Nephron (organoid): ENCODE data around the gene CCNY.

Source experiments
- H3K27ac Mint-ChIP-seq, 3 experiments: 2 replicates each; pipeline ENCODE4 v1.8.0; 2020; ENCODE audit warnings: mixed read lengths in 3 of 3, mild to moderate bottlenecking in 2 of 3, moderate library complexity in 1 of 3
- H3K27me3 Mint-ChIP-seq: 2 replicates; pipeline ENCODE4 v1.8.0; 2021; ENCODE audit warnings: low read depth, mild to moderate bottlenecking, moderate library complexity, mixed read lengths
- H3K36me3 Mint-ChIP-seq: 2 replicates; pipeline ENCODE4 v1.8.0; 2020; ENCODE audit warnings: low read depth, mixed read lengths
- H3K4me1 Mint-ChIP-seq: 2 replicates; pipeline ENCODE4 v1.8.0; 2020; ENCODE audit warnings: mixed read lengths
- H3K4me3 Mint-ChIP-seq, 3 experiments: 2 replicates each; pipeline ENCODE4 v1.8.0; 2020; ENCODE audit warnings: mild to moderate bottlenecking in 3 of 3, mixed read lengths in 3 of 3, moderate library complexity in 2 of 3
- H3K9me3 Mint-ChIP-seq: 2 replicates; pipeline ENCODE4 v1.8.0; 2020; ENCODE audit warnings: mixed read lengths
- TF ChIP-seq, protein P1 (sequence below), 3 experiments: fragments of 200-600 bp; sonication (generic); IDR thresholded peaks; one replicate each; pipeline ENCODE4 v1.5.0; 2021; ENCODE audit warnings: antibody characterized with exemption in 3 of 3; ENCODE audit not compliant: unreplicated experiment in 3 of 3

CCNY gene

GRCh38 chr10:35318551-35318950, 17.8 kb upstream of the CCNY start:
- Mint-ChIP-seq H3K9me3 (peaks cover 8% of the 10 kb centered on the region), H3K27me3 (no peaks in the 10 kb centered on the region), H3K4me3 (no peak overlapping the region), H3K36me3 (peaks cover 71% of the 10 kb centered on the region), H3K4me1 (no peaks in the 10 kb centered on the region), H3K27ac (peak overlapping the region in 1 of 3 experiments; percentile 33)
- TF ChIP-seq, protein P1, sequence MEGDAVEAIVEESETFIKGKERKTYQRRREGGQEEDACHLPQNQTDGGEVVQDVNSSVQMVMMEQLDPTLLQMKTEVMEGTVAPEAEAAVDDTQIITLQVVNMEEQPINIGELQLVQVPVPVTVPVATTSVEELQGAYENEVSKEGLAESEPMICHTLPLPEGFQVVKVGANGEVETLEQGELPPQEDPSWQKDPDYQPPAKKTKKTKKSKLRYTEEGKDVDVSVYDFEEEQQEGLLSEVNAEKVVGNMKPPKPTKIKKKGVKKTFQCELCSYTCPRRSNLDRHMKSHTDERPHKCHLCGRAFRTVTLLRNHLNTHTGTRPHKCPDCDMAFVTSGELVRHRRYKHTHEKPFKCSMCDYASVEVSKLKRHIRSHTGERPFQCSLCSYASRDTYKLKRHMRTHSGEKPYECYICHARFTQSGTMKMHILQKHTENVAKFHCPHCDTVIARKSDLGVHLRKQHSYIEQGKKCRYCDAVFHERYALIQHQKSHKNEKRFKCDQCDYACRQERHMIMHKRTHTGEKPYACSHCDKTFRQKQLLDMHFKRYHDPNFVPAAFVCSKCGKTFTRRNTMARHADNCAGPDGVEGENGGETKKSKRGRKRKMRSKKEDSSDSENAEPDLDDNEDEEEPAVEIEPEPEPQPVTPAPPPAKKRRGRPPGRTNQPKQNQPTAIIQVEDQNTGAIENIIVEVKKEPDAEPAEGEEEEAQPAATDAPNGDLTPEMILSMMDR (IDR thresholded peaks at IDR 0.05; ENCODE audit: unreplicated experiment in 3 of 3), result no peak

- H3K4me1 Mint-ChIP-seq, result no peaks in the 10 kb centered on the region
Measured at GRCh38 chr10:35320341-35320740, 16.0 kb upstream of the CCNY start.

GRCh38 chr10:35322636-35323035, 13.7 kb upstream of the CCNY start:
- TF ChIP-seq, protein P1 (IDR thresholded peaks at IDR 0.05; ENCODE audit: unreplicated experiment in 3 of 3), result no peak
- H3K4me3 Mint-ChIP-seq, result no peak overlapping the region
- H3K27ac Mint-ChIP-seq, result no peak overlapping the region
- peaks cover 50% of the 10 kb centered on the region for H3K36me3 Mint-ChIP-seq
- H3K9me3 Mint-ChIP-seq, result peaks cover 5% of the 10 kb centered on the region
- no peaks in the 10 kb centered on the region for H3K4me1 Mint-ChIP-seq
- no peaks in the 10 kb centered on the region for H3K27me3 Mint-ChIP-seq

More at GRCh38 chr10:35320341-35320740, 16.0 kb upstream of the CCNY start:
- Mint-ChIP-seq H3K27ac (peak overlapping the region; percentile 19 to 78 (median 64)), H3K27me3 (no peaks in the 10 kb centered on the region), H3K4me3 (no peak overlapping the region), H3K36me3 (peaks cover 65% of the 10 kb centered on the region), H3K9me3 (peaks cover 8% of the 10 kb centered on the region)
- TF ChIP-seq, protein P1 (IDR thresholded peaks at IDR 0.05; ENCODE audit: unreplicated experiment in 3 of 3), result no peak

- peaks cover 39% of the 10 kb centered on the region for H3K36me3 Mint-ChIP-seq
- TF ChIP-seq, protein P1 (IDR thresholded peaks at IDR 0.05; ENCODE audit: unreplicated experiment in 3 of 3), result no peak
- H3K27ac Mint-ChIP-seq, result no peak overlapping the region
- no peak overlapping the region for H3K4me3 Mint-ChIP-seq
- H3K27me3 Mint-ChIP-seq, result no peaks in the 10 kb centered on the region
- peaks cover 5% of the 10 kb centered on the region for H3K9me3 Mint-ChIP-seq
- H3K4me1 Mint-ChIP-seq, result no peaks in the 10 kb centered on the region
Measured at GRCh38 chr10:35324196-35324595, 12.1 kb upstream of the CCNY start.

GRCh38 chr10:35326466-35327235, 9.7 kb upstream of the CCNY start:
- peaks cover 25% of the 10 kb centered on the region for H3K36me3 Mint-ChIP-seq
- TF ChIP-seq, protein P1 (IDR thresholded peaks at IDR 0.05; ENCODE audit: unreplicated experiment in 3 of 3), result no peak
- peaks cover 5% of the 10 kb centered on the region for H3K9me3 Mint-ChIP-seq
- H3K27me3 Mint-ChIP-seq, result no peaks in the 10 kb centered on the region
- peak overlapping the region in 1 of 3 experiments; percentile 23 for H3K27ac Mint-ChIP-seq
- no peak overlapping the region for H3K4me3 Mint-ChIP-seq
- H3K4me1 Mint-ChIP-seq, result peaks cover 20% of the 10 kb centered on the region
